Fibroblast of lung (primary cell): ENCODE results near the gene CCDC57.

Experiments
- EZH2 ChIP-seq: IDR thresholded peaks from 2 replicates; pipeline ENCODE4 v1.5.1; 2012; ENCODE audit warnings: low read length, control low read depth, mild to moderate bottlenecking; ENCODE audit errors: missing control alignments
- TF ChIP-seq, protein P1 (sequence below), 2 donors: IDR thresholded peaks in 1 of 2; conservative IDR thresholded peaks in 1 of 2; 1 replicate in 1 of 2; 2 replicates in 1 of 2; pipeline ENCODE4 v1.5.1; 2011 to 2012; ENCODE audit warnings: low read length in 2 of 2, control low read depth in 1 of 2, inconsistent platforms in 1 of 2, low read depth in 1 of 2, mild to moderate bottlenecking in 1 of 2

DNA sequence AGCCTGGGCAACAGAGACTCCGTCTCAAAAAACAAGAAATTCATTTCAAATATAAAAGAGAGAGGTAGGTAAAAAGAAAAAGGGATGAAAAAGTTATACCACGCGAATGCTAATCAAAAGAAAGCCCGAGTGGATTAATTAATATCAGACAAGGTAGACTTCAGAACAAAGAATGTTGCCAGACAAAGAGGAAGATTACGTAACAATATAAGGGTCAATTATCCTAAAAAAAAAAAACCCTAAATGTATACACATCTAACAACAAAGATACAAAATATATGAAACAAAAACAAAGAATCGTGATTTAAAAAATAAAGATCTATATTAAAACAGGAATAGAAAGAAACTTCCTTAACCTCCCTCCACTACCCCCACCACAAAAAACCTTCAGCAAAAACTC lies 44.1 kb downstream of the CCDC57 start:
- TF ChIP-seq, protein P1, sequence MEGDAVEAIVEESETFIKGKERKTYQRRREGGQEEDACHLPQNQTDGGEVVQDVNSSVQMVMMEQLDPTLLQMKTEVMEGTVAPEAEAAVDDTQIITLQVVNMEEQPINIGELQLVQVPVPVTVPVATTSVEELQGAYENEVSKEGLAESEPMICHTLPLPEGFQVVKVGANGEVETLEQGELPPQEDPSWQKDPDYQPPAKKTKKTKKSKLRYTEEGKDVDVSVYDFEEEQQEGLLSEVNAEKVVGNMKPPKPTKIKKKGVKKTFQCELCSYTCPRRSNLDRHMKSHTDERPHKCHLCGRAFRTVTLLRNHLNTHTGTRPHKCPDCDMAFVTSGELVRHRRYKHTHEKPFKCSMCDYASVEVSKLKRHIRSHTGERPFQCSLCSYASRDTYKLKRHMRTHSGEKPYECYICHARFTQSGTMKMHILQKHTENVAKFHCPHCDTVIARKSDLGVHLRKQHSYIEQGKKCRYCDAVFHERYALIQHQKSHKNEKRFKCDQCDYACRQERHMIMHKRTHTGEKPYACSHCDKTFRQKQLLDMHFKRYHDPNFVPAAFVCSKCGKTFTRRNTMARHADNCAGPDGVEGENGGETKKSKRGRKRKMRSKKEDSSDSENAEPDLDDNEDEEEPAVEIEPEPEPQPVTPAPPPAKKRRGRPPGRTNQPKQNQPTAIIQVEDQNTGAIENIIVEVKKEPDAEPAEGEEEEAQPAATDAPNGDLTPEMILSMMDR (conservative IDR thresholded peaks at IDR 0.05 in 1 of 2, IDR thresholded peaks at IDR 0.05 in 1 of 2; ENCODE audit: low read depth in 1 of 2, low read length in 2 of 2): no peak
- TF ChIP-seq EZH2: no peak
